ENCODE results near the gene MTRF1.

The MTRF1 gene

GRCh38 chr13:41276824-41277223 is 13.4 kb upstream of the MTRF1 start:
- no peak for DNase-seq

GRCh38 chr13:41274881-41275280 is 11.5 kb upstream of the MTRF1 start:
- DNase-seq = no peak

- DNase-seq = no peak
These were observed 10.6 kb upstream of the MTRF1 start for GRCh38 chr13:41273831-41274441.

GRCh38 chr13:41271456-41272285 is 8.3 kb upstream of the MTRF1 start:
- DNase-seq = no peak

- DNase-seq = no peak
These were observed 5.4 kb upstream of the MTRF1 start for GRCh38 chr13:41268764-41269163.

GRCh38 chr13:41267106-41267505 is 3.7 kb upstream of the MTRF1 start:
- no peak for DNase-seq

GRCh38 chr13:41259875-41260501 is 3.4 kb downstream of the MTRF1 start:
- DNase-seq = no peak

- DNase-seq = no peak
These were observed 5.8 kb downstream of the MTRF1 start for GRCh38 chr13:41257535-41257934.

- no peak for DNase-seq
These were observed 8.5 kb downstream of the MTRF1 start for GRCh38 chr13:41254902-41255301.

GRCh38 chr13:41250993-41251392 is 12.4 kb downstream of the MTRF1 start:
- no peak for DNase-seq

GRCh38 chr13:41246969-41247680 is 16.3 kb downstream of the MTRF1 start:
- DNase-seq = no peak

GRCh38 chr13:41244556-41244955 is 18.8 kb downstream of the MTRF1 start:
- no peak for DNase-seq

GRCh38 chr13:41241626-41242025 is 21.8 kb downstream of the MTRF1 start:
- no peak for DNase-seq

- DNase-seq = no peak
These were observed 27.0 kb downstream of the MTRF1 start for GRCh38 chr13:41236369-41236768.

- no peak for DNase-seq
These were observed 30.5 kb downstream of the MTRF1 start for GRCh38 chr13:41232578-41233480.

- no peak for DNase-seq
These were observed 31.6 kb downstream of the MTRF1 start for GRCh38 chr13:41231786-41232185.

GRCh38 chr13:41231025-41231677 is 32.2 kb downstream of the MTRF1 start:
- no peak for DNase-seq

- no peak for DNase-seq
These were observed 34.0 kb downstream of the MTRF1 start for GRCh38 chr13:41229356-41229755.

- DNase-seq = no peak
These were observed 39.0 kb downstream of the MTRF1 start for GRCh38 chr13:41224113-41225110.

GRCh38 chr13:41222259-41222852 is 41.0 kb downstream of the MTRF1 start:
- DNase-seq = no peak
